HG03520 (cell line): ENCODE results near the gene CLSTN2.

ENCODE experiments used
- ATAC-seq: cut with Tn5 transposase; IDR thresholded peaks from one replicate; pipeline ENCODE4 v1.9.1; 2021; ENCODE audit warnings: mild to moderate bottlenecking, moderate library complexity; ENCODE audit not compliant: unreplicated experiment

The CLSTN2 gene

GRCh38 chr3:140468407-140468806 is 533.4 kb downstream of the CLSTN2 start:
- no peak for ATAC-seq

GRCh38 chr3:140469491-140469890 is 534.5 kb downstream of the CLSTN2 start:
- ATAC-seq: no peak

- ATAC-seq: no peak
Observed at GRCh38 chr3:140470211-140470610, 535.2 kb downstream of the CLSTN2 start.

- ATAC-seq: no peak
Observed at GRCh38 chr3:140470962-140471361, 536.0 kb downstream of the CLSTN2 start.

GRCh38 chr3:140472306-140473020 is 537.5 kb downstream of the CLSTN2 start:
- ATAC-seq: no peak

GRCh38 chr3:140487566-140487965 is 552.6 kb downstream of the CLSTN2 start:
- ATAC-seq: no peak

GRCh38 chr3:140493271-140493670 is 558.3 kb downstream of the CLSTN2 start:
- no peak for ATAC-seq

GRCh38 chr3:140494970-140495369 is 560.0 kb downstream of the CLSTN2 start:
- no peak for ATAC-seq

- no peak for ATAC-seq
Observed at GRCh38 chr3:140497331-140497730, 562.3 kb downstream of the CLSTN2 start.

GRCh38 chr3:140499114-140499757 is 564.3 kb downstream of the CLSTN2 start:
- no peak for ATAC-seq

- ATAC-seq: no peak
Observed at GRCh38 chr3:140500473-140500872, 565.5 kb downstream of the CLSTN2 start.

- no peak for ATAC-seq
Observed at GRCh38 chr3:140501061-140501769, 566.2 kb downstream of the CLSTN2 start.

- no peak for ATAC-seq
Observed at GRCh38 chr3:140501770-140502364, 566.9 kb downstream of the CLSTN2 start.

- ATAC-seq: no peak
Observed at GRCh38 chr3:140505213-140505612, 570.2 kb downstream of the CLSTN2 start.

- ATAC-seq: no peak
Observed at GRCh38 chr3:140505876-140506275, 570.9 kb downstream of the CLSTN2 start.

GRCh38 chr3:140508550-140508949 is 573.6 kb downstream of the CLSTN2 start:
- no peak for ATAC-seq

- ATAC-seq: no peak
Observed at GRCh38 chr3:140509534-140509933, 574.5 kb downstream of the CLSTN2 start.

GRCh38 chr3:140510303-140510861 is 575.4 kb downstream of the CLSTN2 start:
- no peak for ATAC-seq

- ATAC-seq: no peak
Observed at GRCh38 chr3:140521751-140522445, 586.9 kb downstream of the CLSTN2 start.

GRCh38 chr3:140522653-140523380 is 587.8 kb downstream of the CLSTN2 start:
- no peak for ATAC-seq
